ENCODE measurements around the gene RTKN.
"Not testable (repeated sequence)": the region's sequence is repeated elsewhere in the genome, so short reads cannot be mapped to it uniquely, and the experiment has no call there.

The RTKN gene

GRCh38 chr2:74461187-74462053 lies 19.7 kb upstream of the RTKN start:
- no peak for DNase-seq

GRCh38 chr2:74460187-74460586 lies 18.4 kb upstream of the RTKN start:
- not testable (repeated sequence) for DNase-seq

- DNase-seq = not testable (repeated sequence)
Observed at GRCh38 chr2:74459503-74460118, 17.9 kb upstream of the RTKN start.

GRCh38 chr2:74458938-74459363 lies 17.2 kb upstream of the RTKN start:
- DNase-seq = no peak

GRCh38 chr2:74458132-74458937 lies 16.6 kb upstream of the RTKN start, which contains the start of gene WBP1:
WBP1 (plus strand) TSS chr2:74458438; CDS start chr2:74458603, 165 bp downstream.
- peak; percentile 99 for DNase-seq

- DNase-seq = no peak
Observed at GRCh38 chr2:74457549-74458131, 15.9 kb upstream of the RTKN start.

- DNase-seq = no peak
Observed at GRCh38 chr2:74457129-74457548, 15.4 kb upstream of the RTKN start.

- peak; percentile 94 to 95 for DNase-seq
Observed at GRCh38 chr2:74454654-74455511, 13.1 kb upstream of the RTKN start, which contains the start of gene INO80B. INO80B (plus strand) TSS chr2:74455087; CDS start chr2:74455117, 30 bp downstream.

- DNase-seq = no peak
Observed at GRCh38 chr2:74450570-74451190, 8.9 kb upstream of the RTKN start.

GRCh38 chr2:74448771-74449170 lies 7.0 kb upstream of the RTKN start:
- DNase-seq = no peak

- no peak for DNase-seq
Observed at GRCh38 chr2:74447230-74447999, 5.7 kb upstream of the RTKN start.

GRCh38 chr2:74444498-74445318 lies 3.0 kb upstream of the RTKN start:
- DNase-seq = no peak

- not testable (repeated sequence) for DNase-seq
Observed at GRCh38 chr2:74442483-74443297, 953 bp upstream of the RTKN start.

GRCh38 chr2:74441170-74441689 lies 507 bp downstream of the RTKN start:
- DNase-seq = no peak

- DNase-seq = peak; percentile 64 to 70
Observed at GRCh38 chr2:74440378-74441169, 1.2 kb downstream of the RTKN start.

GRCh38 chr2:74439803-74440377 lies 1.8 kb downstream of the RTKN start:
- DNase-seq = no peak

GRCh38 chr2:74439373-74439772 lies 2.4 kb downstream of the RTKN start:
- no peak for DNase-seq
